ENCODE data around the gene PLEKHO2.

The PLEKHO2 gene

DNA sequence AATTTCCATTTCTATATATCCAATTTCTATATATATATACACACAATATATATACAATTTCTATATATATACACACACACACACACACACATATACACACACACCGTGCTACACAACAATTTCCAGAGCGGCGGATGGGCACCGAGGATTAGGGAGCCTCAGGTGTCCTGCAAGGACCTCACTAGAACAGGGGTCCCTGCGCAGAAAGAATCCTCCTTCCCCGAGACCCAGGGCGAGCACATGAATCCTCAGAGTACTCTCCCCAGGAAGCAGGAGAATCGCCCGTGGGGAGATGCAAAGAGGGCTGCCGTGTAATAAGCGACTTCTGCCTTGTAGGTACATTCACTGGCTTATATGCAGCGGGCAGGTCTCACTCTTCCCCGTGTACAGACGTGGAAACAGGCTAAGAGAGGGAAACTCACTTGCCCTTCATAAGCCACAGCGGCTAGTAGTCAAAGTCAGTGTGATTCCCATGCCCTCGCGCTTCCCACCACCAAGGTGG lies 16.7 kb upstream of the PLEKHO2 start:
- TF ChIP-seq FOXP2 (optimal IDR thresholded peaks at IDR 0.05; ENCODE audit: borderline replicate concordance, extremely low read depth, extremely low read length, insufficient read depth) = no peak
- TF ChIP-seq TAF1 (IDR thresholded peaks at IDR 0.05; ENCODE audit: borderline replicate concordance, insufficient read depth, low read length) = no peak

DNA sequence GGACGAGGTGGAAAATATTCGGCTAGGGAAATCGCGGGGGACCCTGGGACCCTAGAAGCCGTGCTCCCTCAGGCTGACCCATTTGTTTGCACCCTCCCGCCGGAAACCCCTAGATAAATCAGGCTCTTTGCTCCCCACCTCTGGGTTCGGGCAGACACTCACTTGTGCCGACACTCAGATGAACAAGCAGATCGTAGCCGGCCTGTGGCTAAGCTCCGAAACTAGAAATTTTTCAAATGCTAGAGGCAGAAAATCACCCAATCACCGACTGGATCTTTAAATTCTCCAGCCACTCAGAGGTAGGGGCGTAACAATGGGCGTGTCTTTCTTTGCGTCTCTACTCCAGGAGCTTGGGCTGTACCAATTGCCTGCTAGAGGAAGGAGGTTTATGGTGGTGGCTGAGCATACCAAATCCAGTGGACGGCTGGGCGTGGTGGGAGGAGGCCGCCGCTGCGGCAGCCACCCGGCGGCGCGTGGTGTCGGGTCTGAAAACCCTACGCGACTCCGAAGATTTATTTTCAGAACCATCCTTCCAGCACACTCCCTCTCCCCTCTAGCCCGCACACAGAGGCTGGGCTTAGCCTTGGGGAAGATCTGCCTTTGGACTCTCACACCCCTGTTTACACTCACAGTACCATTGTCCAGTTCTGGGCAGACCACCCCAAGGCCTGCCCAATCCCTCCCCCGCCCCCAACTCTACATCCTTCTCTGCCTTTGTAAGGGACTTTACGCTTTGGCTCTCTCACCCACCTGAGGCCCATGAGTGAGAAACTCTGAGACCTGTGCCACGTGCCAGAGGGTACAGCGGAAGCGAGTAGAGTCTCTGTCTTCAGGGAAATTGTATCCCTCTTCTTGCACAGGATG lies 16.1 kb upstream of the PLEKHO2 start, which contains the start of gene PIF1:
PIF1 (minus strand) TSS at position 217 of the 864 bp plus-strand sequence. CDS start 1,312 bp downstream, outside the sequence.
- TF ChIP-seq, protein P1, sequence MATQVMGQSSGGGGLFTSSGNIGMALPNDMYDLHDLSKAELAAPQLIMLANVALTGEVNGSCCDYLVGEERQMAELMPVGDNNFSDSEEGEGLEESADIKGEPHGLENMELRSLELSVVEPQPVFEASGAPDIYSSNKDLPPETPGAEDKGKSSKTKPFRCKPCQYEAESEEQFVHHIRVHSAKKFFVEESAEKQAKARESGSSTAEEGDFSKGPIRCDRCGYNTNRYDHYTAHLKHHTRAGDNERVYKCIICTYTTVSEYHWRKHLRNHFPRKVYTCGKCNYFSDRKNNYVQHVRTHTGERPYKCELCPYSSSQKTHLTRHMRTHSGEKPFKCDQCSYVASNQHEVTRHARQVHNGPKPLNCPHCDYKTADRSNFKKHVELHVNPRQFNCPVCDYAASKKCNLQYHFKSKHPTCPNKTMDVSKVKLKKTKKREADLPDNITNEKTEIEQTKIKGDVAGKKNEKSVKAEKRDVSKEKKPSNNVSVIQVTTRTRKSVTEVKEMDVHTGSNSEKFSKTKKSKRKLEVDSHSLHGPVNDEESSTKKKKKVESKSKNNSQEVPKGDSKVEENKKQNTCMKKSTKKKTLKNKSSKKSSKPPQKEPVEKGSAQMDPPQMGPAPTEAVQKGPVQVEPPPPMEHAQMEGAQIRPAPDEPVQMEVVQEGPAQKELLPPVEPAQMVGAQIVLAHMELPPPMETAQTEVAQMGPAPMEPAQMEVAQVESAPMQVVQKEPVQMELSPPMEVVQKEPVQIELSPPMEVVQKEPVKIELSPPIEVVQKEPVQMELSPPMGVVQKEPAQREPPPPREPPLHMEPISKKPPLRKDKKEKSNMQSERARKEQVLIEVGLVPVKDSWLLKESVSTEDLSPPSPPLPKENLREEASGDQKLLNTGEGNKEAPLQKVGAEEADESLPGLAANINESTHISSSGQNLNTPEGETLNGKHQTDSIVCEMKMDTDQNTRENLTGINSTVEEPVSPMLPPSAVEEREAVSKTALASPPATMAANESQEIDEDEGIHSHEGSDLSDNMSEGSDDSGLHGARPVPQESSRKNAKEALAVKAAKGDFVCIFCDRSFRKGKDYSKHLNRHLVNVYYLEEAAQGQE (IDR thresholded peaks at IDR 0.05; ENCODE audit: insufficient read depth in 1 of 2, low read depth in 2 of 2, low read length in 2 of 2) = no peak; a peak in 1 of 4 replicates
- peak; percentile 78 for TF ChIP-seq TAF1 (IDR thresholded peaks at IDR 0.05; ENCODE audit: borderline replicate concordance, insufficient read depth, low read length)
- TF ChIP-seq FOXP2 (optimal IDR thresholded peaks at IDR 0.05; ENCODE audit: borderline replicate concordance, extremely low read depth, extremely low read length, insufficient read depth) = peak; percentile 50
- peak; percentile 90; the same call in 1 of the 2 replicates for TF ChIP-seq SIN3A (IDR thresholded peaks at IDR 0.05; ENCODE audit: borderline replicate concordance, insufficient read depth, low read length)
- peak; percentile 95 for TF ChIP-seq POLR2AphosphoS5 (IDR thresholded peaks at IDR 0.05; ENCODE audit: low read depth, low read length)

DNA sequence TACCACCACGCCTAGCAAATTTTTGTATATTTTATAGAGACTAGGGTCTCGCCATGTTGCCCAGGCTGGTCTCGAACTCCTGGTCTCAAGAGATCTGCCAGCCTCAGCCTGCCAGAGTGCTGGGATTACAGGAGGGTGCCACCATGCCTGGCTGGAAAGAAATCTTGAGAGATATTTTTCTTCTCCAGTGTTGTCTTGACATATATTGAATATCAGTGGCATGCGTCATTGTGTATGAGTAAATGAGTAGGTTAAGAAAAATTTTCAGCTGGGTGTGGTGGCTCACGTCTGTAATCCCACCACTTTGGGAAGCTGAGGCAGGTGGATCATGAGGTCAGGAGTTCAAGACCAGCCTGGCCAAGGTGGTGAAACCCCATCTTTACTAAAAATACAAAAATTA lies 12.7 kb upstream of the PLEKHO2 start:
- no peak for TF ChIP-seq FOXP2 (optimal IDR thresholded peaks at IDR 0.05; ENCODE audit: borderline replicate concordance, extremely low read depth, extremely low read length, insufficient read depth)
- TF ChIP-seq TAF1 (IDR thresholded peaks at IDR 0.05; ENCODE audit: borderline replicate concordance, insufficient read depth, low read length) = no peak
- no peak for TF ChIP-seq SIN3A (IDR thresholded peaks at IDR 0.05; ENCODE audit: borderline replicate concordance, insufficient read depth, low read length)
- TF ChIP-seq, protein P1 (IDR thresholded peaks at IDR 0.05; ENCODE audit: insufficient read depth in 1 of 2, low read depth in 2 of 2, low read length in 2 of 2) = no peak
- TF ChIP-seq POLR2AphosphoS5 (IDR thresholded peaks at IDR 0.05; ENCODE audit: low read depth, low read length) = no peak

DNA sequence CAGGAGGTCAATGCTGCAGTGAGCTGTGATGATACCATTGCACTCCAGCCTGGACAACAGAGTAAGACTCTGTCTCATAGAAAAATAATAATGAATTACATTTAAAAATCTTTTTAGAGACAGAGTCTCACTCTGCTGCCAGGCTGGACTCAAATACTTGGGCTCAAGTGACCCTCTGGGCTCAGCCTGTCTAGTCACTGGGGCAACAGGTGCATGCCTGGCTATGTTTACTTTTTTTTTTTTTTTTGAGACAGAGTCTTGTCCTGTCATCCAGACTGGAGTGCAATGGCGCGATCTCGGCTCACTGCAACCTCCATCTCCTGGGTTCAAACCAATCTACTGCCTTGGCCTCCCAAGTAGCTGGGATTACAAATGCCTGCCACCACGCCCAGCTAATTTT lies 8.0 kb upstream of the PLEKHO2 start:
- TF ChIP-seq POLR2AphosphoS5 (IDR thresholded peaks at IDR 0.05; ENCODE audit: low read depth, low read length) (no peak), TAF1 (IDR thresholded peaks at IDR 0.05; ENCODE audit: borderline replicate concordance, insufficient read depth, low read length) (no peak), FOXP2 (optimal IDR thresholded peaks at IDR 0.05; ENCODE audit: borderline replicate concordance, extremely low read depth, extremely low read length, insufficient read depth) (no peak)

DNA sequence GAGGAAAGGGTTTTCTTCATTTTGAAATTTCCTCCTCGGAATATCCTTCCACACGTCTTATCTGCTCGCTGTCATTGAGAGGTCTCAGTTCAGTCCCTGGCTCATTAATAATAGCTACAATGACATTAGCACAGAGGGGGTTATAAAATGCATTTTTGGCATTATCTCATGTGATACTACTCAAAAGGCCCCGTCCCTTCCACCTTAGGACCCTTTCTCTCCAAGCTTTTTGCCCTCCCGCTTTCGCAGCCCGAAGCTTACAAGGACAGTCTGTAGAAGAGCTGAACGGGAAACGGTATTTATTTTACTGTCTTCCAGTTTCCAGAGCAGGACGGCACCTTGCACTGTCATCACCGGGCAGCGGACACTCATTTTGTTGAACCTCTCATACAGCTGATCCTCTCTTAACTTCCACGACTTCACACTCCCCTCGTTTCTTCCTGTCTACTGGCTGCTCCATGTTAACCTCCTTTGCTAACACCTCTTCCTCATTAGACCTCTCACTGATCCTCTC lies 5.6 kb upstream of the PLEKHO2 start:
- 0 out of 2 replicates have a peak, but pooled peaks have one; percentile 34 for TF ChIP-seq TAF1 (IDR thresholded peaks at IDR 0.05; ENCODE audit: borderline replicate concordance, insufficient read depth, low read length)
- TF ChIP-seq, protein P1 (IDR thresholded peaks at IDR 0.05; ENCODE audit: insufficient read depth in 1 of 2, low read depth in 2 of 2, low read length in 2 of 2) = no peak
- TF ChIP-seq FOXP2 (optimal IDR thresholded peaks at IDR 0.05; ENCODE audit: borderline replicate concordance, extremely low read depth, extremely low read length, insufficient read depth) = no peak

DNA sequence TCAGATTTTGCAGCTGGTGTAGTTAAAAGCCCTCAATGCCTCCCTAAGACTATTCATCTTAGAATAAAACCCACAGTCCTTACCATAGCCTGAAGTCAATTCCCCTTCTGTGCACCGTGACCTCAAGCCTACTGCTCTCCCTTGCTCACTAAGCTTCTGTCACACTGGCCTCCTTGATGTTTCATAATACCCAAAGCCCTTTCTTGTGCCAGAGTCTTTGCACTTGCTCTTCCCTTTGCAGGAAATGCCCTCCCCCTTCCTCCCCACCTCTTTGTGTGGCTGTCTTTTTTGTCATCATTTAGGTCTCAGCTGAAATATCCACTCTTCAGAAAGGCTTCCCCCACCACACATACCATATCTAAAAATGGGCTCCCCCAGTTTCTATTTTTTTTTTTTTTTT lies 4.2 kb upstream of the PLEKHO2 start:
- TF ChIP-seq SIN3A (IDR thresholded peaks at IDR 0.05; ENCODE audit: borderline replicate concordance, insufficient read depth, low read length) (no peak), TAF1 (IDR thresholded peaks at IDR 0.05; ENCODE audit: borderline replicate concordance, insufficient read depth, low read length) (no peak), FOXP2 (optimal IDR thresholded peaks at IDR 0.05; ENCODE audit: borderline replicate concordance, extremely low read depth, extremely low read length, insufficient read depth) (no peak), POLR2AphosphoS5 (IDR thresholded peaks at IDR 0.05; ENCODE audit: low read depth, low read length) (no peak)
- TF ChIP-seq, protein P1 (IDR thresholded peaks at IDR 0.05; ENCODE audit: insufficient read depth in 1 of 2, low read depth in 2 of 2, low read length in 2 of 2) = no peak

Data from PFSK-1 (cell line).